Lung (tissue), 12 donors: ENCODE measurements around the gene UNC5C. TPM values are rescaled to one million over a fixed set of nuclear protein-coding genes. Genes with fewer than 3 reads are reported as not detected.

Experiments used
- ATAC-seq: fragments of 200-7000 bp; cut with Tn5 transposase; one replicate; pipeline ENCODE4 v1.9.1; 2020; ENCODE audit warnings: moderate number of reproducible peaks; ENCODE audit not compliant: insufficient read depth, low FRiP score
- DNase-seq, 3 donors: peaks; one replicate each; pipeline ENCODE4 v3.0.0-alpha.2; 2013 to 2017
- H3K27ac ChIP-seq, 2 donors: one replicate each; pipeline ENCODE4 v1.5.1; 2013; ENCODE audit warnings: mild to moderate bottlenecking in 2 of 2, moderate library complexity in 2 of 2, control low read depth in 1 of 2, inconsistent platforms in 1 of 2, low read depth in 1 of 2, low read length in 1 of 2
- H3K27me3 ChIP-seq, 3 donors: one replicate each; pipeline ENCODE4 v1.5.1; 2013; ENCODE audit warnings: low read length in 2 of 3; ENCODE audit not compliant: control insufficient read depth in 3 of 3, insufficient read depth in 3 of 3
- H3K36me3 ChIP-seq, 4 donors: one replicate each; pipeline ENCODE4 v1.5.1; 2013; ENCODE audit warnings: low read length in 4 of 4, mild to moderate bottlenecking in 1 of 4, moderate library complexity in 1 of 4; ENCODE audit not compliant: control insufficient read depth in 4 of 4, insufficient read depth in 4 of 4
- H3K4me1 ChIP-seq, 5 donors: one replicate each; pipeline ENCODE4 v1.5.1; 2013; ENCODE audit warnings: low read length in 5 of 5, mild to moderate bottlenecking in 2 of 5, moderate library complexity in 1 of 5; ENCODE audit not compliant: control insufficient read depth in 5 of 5, insufficient read depth in 5 of 5
- H3K4me3 ChIP-seq: one replicate; pipeline ENCODE4 v1.5.1; 2013; ENCODE audit warnings: mild to moderate bottlenecking, control low read depth, moderate library complexity
- H3K9ac ChIP-seq, 2 donors: one replicate each; pipeline ENCODE4 v1.5.1; 2013; ENCODE audit warnings: low read length in 2 of 2, control low read depth in 1 of 2; ENCODE audit not compliant: insufficient read depth in 1 of 2
- H3K9me3 ChIP-seq, 4 donors: one replicate each; pipeline ENCODE4 v1.5.1; 2013; ENCODE audit warnings: low read length in 3 of 4, mild to moderate bottlenecking in 1 of 4, moderate library complexity in 1 of 4; ENCODE audit not compliant: control insufficient read depth in 4 of 4, insufficient read depth in 3 of 4
- CTCF ChIP-seq: IDR thresholded peaks from 2 replicates; pipeline ENCODE4 v1.5.1; 2012; ENCODE audit warnings: mild to moderate bottlenecking; ENCODE audit errors: control extremely low read depth, extremely low read depth
- WGBS, 2 donors: extraction: QIAGEN DNeasy Blood & Tissue Kit; methylation state at CpG; one replicate each; pipeline ENCODE4 v1.1.7; 2013; 5-methylcytosine and 5-hydroxymethylcytosine counted together
- polyA plus RNA-seq, 2 donors: library from polyadenylated mRNA; stranded (reverse); fragments of 200-250 nt; gene quantifications; one replicate each; pipeline ENCODE4 v1.2.1, GENCODE V29; 2013
- total RNA-seq, 2 donors: library from RNA; depleted of rRNA in 1 of 2; stranded (reverse); fragments of >200 nt in 1 of 2; gene quantifications; one replicate each; pipeline ENCODE4 v1.2.1, GENCODE V29; 2014 to 2021
- donor health status: control.
- donor health status: control.
- donor health status: Bipolar disorder and iron deficiency.
- donor health status: healthy.
- donor health status: DM: yes; HTN: yes; CAD: no.

Gene UNC5C
- total and polyA plus RNA-seq, 4 donors: 0.55 to 27.9 (median 3.8) TPM

GRCh38 chr4:95580226-95580625 lies 31.5 kb upstream of the UNC5C start:
- WGBS, 2 donors: 65 to 71% methylated on average over 8 of the region's 8 CpGs
- Histone ChIP-seq H3K27ac (no peak overlapping the region), H3K9me3 (peaks cover 0 to 5% (median 1%) of the 10 kb centered on the region in 4 donors), H3K36me3 (no peaks in the 10 kb centered on the region), H3K4me1 (no peaks in the 10 kb centered on the region), H3K4me3 (no peak overlapping the region), H3K9ac (no peak overlapping the region), H3K27me3 (no peaks in the 10 kb centered on the region)
- TF ChIP-seq CTCF: no peak
- no peak for ATAC-seq
- DNase-seq: no peak

GRCh38 chr4:95572304-95572991 lies 23.7 kb upstream of the UNC5C start:
- H3K4me3 ChIP-seq: no peak overlapping the region
- no peak overlapping the region for H3K9ac ChIP-seq
- H3K27me3 ChIP-seq: no peaks in the 10 kb centered on the region
- H3K9me3 ChIP-seq: peaks cover 0 to 6% (median 2%) of the 10 kb centered on the region in 4 donors
- H3K4me1 ChIP-seq: no peaks in the 10 kb centered on the region
- peak; percentile 49 to 69 (median 51) for DNase-seq
- peak; percentile 58 for ATAC-seq
- TF ChIP-seq CTCF: no peak
- H3K27ac ChIP-seq: no peak overlapping the region
- WGBS, 2 donors: 42 to 52% methylated on average over 6 of the region's 6 CpGs
- no peaks in the 10 kb centered on the region for H3K36me3 ChIP-seq

GRCh38 chr4:95571577-95571976 lies 22.8 kb upstream of the UNC5C start:
- Histone ChIP-seq H3K4me1 (no peaks in the 10 kb centered on the region), H3K9ac (no peak overlapping the region), H3K27ac (no peak overlapping the region), H3K36me3 (no peaks in the 10 kb centered on the region), H3K4me3 (no peak overlapping the region), H3K9me3 (peaks cover 0 to 6% (median 2%) of the 10 kb centered on the region in 4 donors), H3K27me3 (no peaks in the 10 kb centered on the region)
- no peak for DNase-seq
- 100% methylated on average over 1 of the region's 1 CpG for WGBS, 2 donors
- ATAC-seq: no peak
- no peak for TF ChIP-seq CTCF
